GM18505 (cell line): Measurements from ENCODE around the gene TPM3.
"Not testable (repeated sequence)": the region's sequence is repeated elsewhere in the genome, so short reads cannot be mapped to it uniquely, and the experiment has no call there.

Experiments
- ATAC-seq: cut with Tn5 transposase; IDR thresholded peaks from one replicate; pipeline ENCODE4 v1.9.1; 2021; ENCODE audit not compliant: unreplicated experiment
- POLR2A ChIP-seq: IDR thresholded peaks from 4 replicates; pipeline ENCODE4 v1.6.1; 2011; ENCODE audit warnings: borderline replicate concordance; ENCODE audit not compliant: insufficient read depth, insufficient read length; ENCODE audit errors: extremely low read depth

The TPM3 gene

GRCh38 chr1:154145986-154146385 lies 45.9 kb downstream of the TPM3 start:
- no peak for TF ChIP-seq POLR2A
- ATAC-seq = no peak

- no peak for TF ChIP-seq POLR2A
- no peak for ATAC-seq
These were observed 49.5 kb downstream of the TPM3 start for GRCh38 chr1:154142358-154142757.

- TF ChIP-seq POLR2A = no peak
- ATAC-seq = no peak
These were observed 50.7 kb downstream of the TPM3 start for GRCh38 chr1:154141240-154141639.

DNA sequence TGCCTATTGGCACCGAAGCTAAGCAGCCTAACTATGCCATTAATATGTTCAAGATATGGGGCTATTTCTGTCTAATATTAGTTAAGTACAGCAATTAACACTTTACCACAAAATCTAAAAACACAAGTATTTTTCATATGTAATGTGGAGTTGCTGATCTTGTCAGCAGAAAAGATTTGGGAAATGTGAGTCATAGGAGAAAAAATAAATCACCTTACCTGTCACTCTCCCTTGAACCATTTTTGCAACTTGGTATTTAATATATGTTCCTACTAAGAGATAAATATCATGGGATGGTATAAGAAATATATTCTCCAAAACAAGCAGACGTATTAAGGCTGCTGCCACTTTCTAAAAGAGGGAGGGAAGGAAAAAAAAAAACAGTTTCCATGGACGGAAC lies 54.0 kb downstream of the TPM3 start:
- ATAC-seq = no peak
- no peak for TF ChIP-seq POLR2A

GRCh38 chr1:154133256-154133655 lies 58.6 kb downstream of the TPM3 start:
- no peak for ATAC-seq
- TF ChIP-seq POLR2A = no peak

- no peak for ATAC-seq
- TF ChIP-seq POLR2A = no peak
These were observed 62.4 kb downstream of the TPM3 start for GRCh38 chr1:154129391-154129970.

DNA sequence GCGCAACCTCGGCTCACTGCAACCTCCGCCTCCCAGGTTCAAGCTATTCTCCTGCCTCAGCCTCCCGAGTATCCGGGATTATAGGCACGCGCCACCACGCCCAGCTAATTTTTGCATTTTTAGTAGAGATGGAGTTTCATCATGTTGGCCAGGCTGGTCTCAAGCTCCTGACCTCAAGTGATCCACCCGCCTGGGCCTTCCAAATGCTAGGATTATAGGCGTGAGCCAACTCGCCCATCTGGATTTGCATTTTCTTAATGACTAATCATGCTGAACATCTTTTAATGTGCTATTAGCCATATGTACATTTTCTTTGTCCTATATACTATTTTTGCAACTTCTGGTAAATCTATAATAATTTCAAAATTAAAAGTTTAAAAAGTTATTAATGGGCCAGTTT lies 68.7 kb downstream of the TPM3 start:
- not testable (repeated sequence) for ATAC-seq

- TF ChIP-seq POLR2A = no peak
- ATAC-seq = no peak
These were observed 74.3 kb downstream of the TPM3 start for GRCh38 chr1:154117642-154118041.

- no peak for ATAC-seq
- TF ChIP-seq POLR2A = no peak
These were observed 76.7 kb downstream of the TPM3 start for GRCh38 chr1:154115180-154115579.
